CD4-positive, alpha-beta memory T cell (primary cell): ENCODE measurements around the gene ANKFY1. TPM values are rescaled to one million over a fixed set of nuclear protein-coding genes. Genes with fewer than 3 reads are reported as not detected.

Experiments
- CTCF ChIA-PET: fragments of 350-600 bp; sonication (Branson Sonifier 250); formaldehyde crosslinking; loops from one replicate; lab custom pipeline; 2021; ENCODE audit warnings: inconsistent platforms; ENCODE audit not compliant: partially characterized antibody; lab: Charles Lee
- POLR2A ChIA-PET: fragments of 350-600 bp; sonication (Branson Sonifier 250); formaldehyde crosslinking; loops from one replicate; lab custom pipeline; 2021; ENCODE audit not compliant: partially characterized antibody; lab: Charles Lee
- DNase-seq, 5 donors: peaks; one replicate each; pipeline versions ENCODE4 v3.0.0 to v3.0.0-alpha.2; 2020 to 2022; ENCODE audit warnings: mixed read lengths in 1 of 5
- H3K27ac ChIP-seq: one replicate; pipeline ENCODE4 v1.7.0; 2013; ENCODE audit warnings: low read depth, low read length
- H3K27me3 ChIP-seq: 2 replicates; pipeline ENCODE4 v1.7.0; 2013; ENCODE audit warnings: mild to moderate bottlenecking, low read length, moderate library complexity; ENCODE audit not compliant: insufficient read depth
- H3K36me3 ChIP-seq: 2 replicates; pipeline ENCODE4 v1.7.0; 2013; ENCODE audit warnings: mild to moderate bottlenecking, low read length, moderate library complexity; ENCODE audit not compliant: insufficient read depth
- H3K4me1 ChIP-seq: 2 replicates; pipeline ENCODE4 v1.7.0; 2013; ENCODE audit warnings: mild to moderate bottlenecking, low read length, moderate library complexity; ENCODE audit not compliant: insufficient read depth
- H3K4me3 ChIP-seq, 2 donors: one replicate each; pipeline ENCODE4 v1.7.0; 2013; ENCODE audit warnings: low read length in 2 of 2, mild to moderate bottlenecking in 1 of 2
- H3K9me3 ChIP-seq, 2 donors: one replicate each; pipeline ENCODE4 v1.7.0; 2013; ENCODE audit warnings: low read length in 2 of 2, control low read depth in 1 of 2; ENCODE audit not compliant: control insufficient read depth in 1 of 2
- H3K27ac Mint-ChIP-seq, 7 donors: one replicate each; pipeline ENCODE4 v1.8.0; 2020 to 2021; ENCODE audit warnings: mixed read lengths in 7 of 7, mild to moderate bottlenecking in 6 of 7, inconsistent platforms in 3 of 7, moderate library complexity in 3 of 7
- H3K27me3 Mint-ChIP-seq, 2 donors: one replicate each; pipeline ENCODE4 v1.8.0; 2020 to 2021; ENCODE audit warnings: mixed read lengths in 2 of 2
- H3K36me3 Mint-ChIP-seq, 2 donors: one replicate each; pipeline ENCODE4 v1.8.0; 2020 to 2021; ENCODE audit warnings: mixed read lengths in 2 of 2, inconsistent platforms in 1 of 2, mild to moderate bottlenecking in 1 of 2
- H3K4me1 Mint-ChIP-seq, 4 donors: one replicate each; pipeline ENCODE4 v1.8.0; 2020 to 2021; ENCODE audit warnings: mixed read lengths in 4 of 4, mild to moderate bottlenecking in 1 of 4
- H3K4me3 Mint-ChIP-seq, 8 donors: one replicate each; pipeline ENCODE4 v1.8.0; 2020 to 2021; ENCODE audit warnings: mixed read lengths in 8 of 8, mild to moderate bottlenecking in 7 of 8, moderate library complexity in 6 of 8, inconsistent platforms in 3 of 8
- H3K9me3 Mint-ChIP-seq, 8 donors: one replicate each; pipeline ENCODE4 v1.8.0; 2020 to 2021; ENCODE audit warnings: mixed read lengths in 8 of 8, mild to moderate bottlenecking in 5 of 8, inconsistent platforms in 3 of 8, moderate library complexity in 1 of 8
- intact Hi-C: fragments of 100-400 bp; cut with micrococcal nuclease; formaldehyde crosslinking; loops from one replicate; pipeline ENCODE4 v1.15.1; 2023
- polyA plus RNA-seq, 2 donors: library from polyadenylated mRNA; unstranded; fragments of 300-500 nt; fragmentation: Illumina TruSeq; gene quantifications; one replicate each; pipeline ENCODE4 v1.2.3, GENCODE V29; 2021
- total RNA-seq, 2 experiments: library from RNA; stranded (reverse); gene quantifications; one replicate each; pipeline ENCODE4 v1.2.3, GENCODE V29; 2021

The ANKFY1 gene
- total and polyA plus RNA-seq, 4 experiments from 2014 or later: 7.9 to 74.7 (median 47.9) TPM

GRCh38 chr17:4219241-4219640 is 44.5 kb downstream of the ANKFY1 start:
- no peak for DNase-seq
- ChIA-PET POLR2A (no interaction called here), CTCF (interaction anchor here (1.0 to 10.9 kb wide), 4 partner anchors 19 to 225 kb away, joined by 3 to 215 read pairs (median 5); no protein-coding TSS in a partner anchor)
- Mint-ChIP-seq H3K9me3 (no peaks in the 10 kb centered on the region), H3K27ac (peak overlapping the region in 1 of 7 donors; percentile 12), H3K4me1 (peaks cover 6 to 9% (median 7%) of the 10 kb centered on the region in 4 donors), H3K4me3 (no peak overlapping the region), H3K36me3 (peaks cover 13 to 29% of the 10 kb centered on the region in 2 donors), H3K27me3 (no peaks in the 10 kb centered on the region)
- Histone ChIP-seq H3K27ac (no peak overlapping the region), H3K4me1 (no peaks in the 10 kb centered on the region), H3K9me3 (no peaks in the 10 kb centered on the region), H3K4me3 (no peak overlapping the region), H3K27me3 (no peaks in the 10 kb centered on the region), H3K36me3 (peaks cover 6% of the 10 kb centered on the region)
- intact Hi-C loops: loop anchor here (5.0 to 10.0 kb wide), 2 partner anchors 43 to 406 kb away; partner anchors contain the start of gene ANKFY1

- H3K4me1 ChIP-seq: no peaks in the 10 kb centered on the region
- no peak overlapping the region for H3K4me3 Mint-ChIP-seq
- H3K27me3 Mint-ChIP-seq: no peaks in the 10 kb centered on the region
- H3K27me3 ChIP-seq: no peaks in the 10 kb centered on the region
- no peak overlapping the region for H3K4me3 ChIP-seq
- no peaks in the 10 kb centered on the region for H3K9me3 ChIP-seq
- peaks cover 3% of the 10 kb centered on the region for H3K36me3 ChIP-seq
- CTCF ChIA-PET: interaction anchor here (0.6 to 10.9 kb wide), 29 partner anchors 9 to 467 kb away, joined by 3 to 215 read pairs (median 4); partner anchors contain the start of gene SPNS3
- H3K27ac ChIP-seq: no peak overlapping the region
- POLR2A ChIA-PET: interaction anchor here (1.1 to 1.7 kb wide), 3 partner anchors 72 to 201 kb away, joined by 3 to 11 read pairs (median 4); no protein-coding TSS in a partner anchor
- intact Hi-C loops: loop anchor here (1.0 to 10.0 kb wide), 5 partner anchors 15 to 409 kb away; partner anchors contain the start of gene ANKFY1
- H3K4me1 Mint-ChIP-seq: peaks cover 6 to 10% (median 7%) of the 10 kb centered on the region in 4 donors
- H3K27ac Mint-ChIP-seq: peak overlapping the region in 3 of 7 donors; percentile 4 to 86 (median 84)
- no peaks in the 10 kb centered on the region for H3K9me3 Mint-ChIP-seq
- peaks cover 13 to 24% of the 10 kb centered on the region in 2 donors for H3K36me3 Mint-ChIP-seq
- DNase-seq: no peak
These were observed 47.8 kb downstream of the ANKFY1 start for GRCh38 chr17:4215882-4216570.

- H3K27me3 ChIP-seq: no peaks in the 10 kb centered on the region
- POLR2A ChIA-PET: no interaction called here
- DNase-seq: no peak
- H3K4me3 ChIP-seq: no peak overlapping the region
- intact Hi-C loops: loop anchor here (2.0 to 10.0 kb wide), 2 partner anchors 13 to 411 kb away; no protein-coding TSS in a partner anchor
- peaks cover 6 to 10% (median 7%) of the 10 kb centered on the region in 4 donors for H3K4me1 Mint-ChIP-seq
- no peak overlapping the region for H3K4me3 Mint-ChIP-seq
- H3K36me3 ChIP-seq: no peaks in the 10 kb centered on the region
- H3K36me3 Mint-ChIP-seq: peaks cover 21 to 30% of the 10 kb centered on the region in 2 donors
- no peak overlapping the region for H3K27ac Mint-ChIP-seq
- H3K4me1 ChIP-seq: no peaks in the 10 kb centered on the region
- H3K9me3 ChIP-seq: no peaks in the 10 kb centered on the region
- no peak overlapping the region for H3K27ac ChIP-seq
- H3K27me3 Mint-ChIP-seq: no peaks in the 10 kb centered on the region
- H3K9me3 Mint-ChIP-seq: no peaks in the 10 kb centered on the region
- CTCF ChIA-PET: interaction anchor here (3.7 to 10.9 kb wide), 2 partner anchors 14 to 202 kb away, joined by 18 to 215 read pairs; no protein-coding TSS in a partner anchor
These were observed 49.6 kb downstream of the ANKFY1 start for GRCh38 chr17:4214157-4214556.

- H3K4me3 ChIP-seq: no peak overlapping the region
- no peaks in the 10 kb centered on the region for H3K27me3 ChIP-seq
- ChIA-PET POLR2A (interaction anchor here (0.6 kb wide), 1 partner anchor 708 kb away, joined by 3 read pairs; no protein-coding TSS in a partner anchor), CTCF (interaction anchor here (2.0 kb wide), 1 partner anchor 9 kb away, joined by 10 read pairs; no protein-coding TSS in a partner anchor)
- H3K4me1 ChIP-seq: peaks cover 8% of the 10 kb centered on the region
- no peak for DNase-seq
- Mint-ChIP-seq H3K4me1 (peaks cover 8 to 16% (median 13%) of the 10 kb centered on the region in 4 donors), H3K9me3 (no peaks in the 10 kb centered on the region), H3K27me3 (no peaks in the 10 kb centered on the region), H3K36me3 (peaks cover 46 to 58% of the 10 kb centered on the region in 2 donors), H3K4me3 (no peak overlapping the region), H3K27ac (no peak overlapping the region)
- no peaks in the 10 kb centered on the region for H3K9me3 ChIP-seq
- H3K36me3 ChIP-seq: peaks cover 37% of the 10 kb centered on the region
- intact Hi-C loops: loop anchor here (10.0 kb wide), 1 partner anchor 415 kb away; no protein-coding TSS in a partner anchor
- no peak overlapping the region for H3K27ac ChIP-seq
These were observed 54.2 kb downstream of the ANKFY1 start for GRCh38 chr17:4209611-4210010.

- ChIA-PET POLR2A (no interaction called here), CTCF (interaction anchor here (2.0 to 2.9 kb wide), 2 partner anchors 8 kb away, joined by 9 to 10 read pairs; no protein-coding TSS in a partner anchor)
- DNase-seq: no peak
- Mint-ChIP-seq H3K36me3 (peaks cover 49 to 63% of the 10 kb centered on the region in 2 donors), H3K9me3 (no peaks in the 10 kb centered on the region), H3K27me3 (no peaks in the 10 kb centered on the region), H3K27ac (peak overlapping the region in 2 of 7 donors; percentile 53 to 65), H3K4me1 (peaks cover 9 to 21% (median 13%) of the 10 kb centered on the region in 4 donors), H3K4me3 (no peak overlapping the region)
- intact Hi-C loops: no loop called here
- Histone ChIP-seq H3K4me3 (no peak overlapping the region), H3K27me3 (no peaks in the 10 kb centered on the region), H3K36me3 (peaks cover 37% of the 10 kb centered on the region), H3K4me1 (peaks cover 8% of the 10 kb centered on the region), H3K9me3 (no peaks in the 10 kb centered on the region), H3K27ac (no peak overlapping the region)
These were observed 55.5 kb downstream of the ANKFY1 start for GRCh38 chr17:4208238-4208637.

- intact Hi-C loops: no loop called here
- CTCF ChIA-PET: interaction anchor here (2.0 to 2.9 kb wide), 2 partner anchors 9 to 214 kb away, joined by 5 to 9 read pairs; no protein-coding TSS in a partner anchor
- peaks cover 37% of the 10 kb centered on the region for H3K36me3 ChIP-seq
These were observed 56.8 kb downstream of the ANKFY1 start for GRCh38 chr17:4206962-4207361.

More at GRCh38 chr17:4206962-4207361, 56.8 kb downstream of the ANKFY1 start:
- Histone ChIP-seq H3K9me3 (no peaks in the 10 kb centered on the region), H3K27me3 (no peaks in the 10 kb centered on the region), H3K4me3 (no peak overlapping the region), H3K27ac (no peak overlapping the region), H3K4me1 (peaks cover 8% of the 10 kb centered on the region)
- Mint-ChIP-seq H3K4me1 (peaks cover 9 to 21% (median 13%) of the 10 kb centered on the region in 4 donors), H3K27me3 (no peaks in the 10 kb centered on the region), H3K4me3 (no peak overlapping the region), H3K36me3 (peaks cover 46 to 60% of the 10 kb centered on the region in 2 donors), H3K27ac (peak overlapping the region in 5 of 7 donors; percentile 54 to 88 (median 85)), H3K9me3 (no peaks in the 10 kb centered on the region)
- POLR2A ChIA-PET: no interaction called here
- no peak for DNase-seq
